ENCODE data around the gene USP15. TPM values are rescaled to one million over a fixed set of nuclear protein-coding genes. Genes with fewer than 3 reads are reported as not detected.

The USP15 gene
- total RNA-seq: 10 to 100 TPM; 70.8 to 99.4 (median 77.9) TPM

DNA sequence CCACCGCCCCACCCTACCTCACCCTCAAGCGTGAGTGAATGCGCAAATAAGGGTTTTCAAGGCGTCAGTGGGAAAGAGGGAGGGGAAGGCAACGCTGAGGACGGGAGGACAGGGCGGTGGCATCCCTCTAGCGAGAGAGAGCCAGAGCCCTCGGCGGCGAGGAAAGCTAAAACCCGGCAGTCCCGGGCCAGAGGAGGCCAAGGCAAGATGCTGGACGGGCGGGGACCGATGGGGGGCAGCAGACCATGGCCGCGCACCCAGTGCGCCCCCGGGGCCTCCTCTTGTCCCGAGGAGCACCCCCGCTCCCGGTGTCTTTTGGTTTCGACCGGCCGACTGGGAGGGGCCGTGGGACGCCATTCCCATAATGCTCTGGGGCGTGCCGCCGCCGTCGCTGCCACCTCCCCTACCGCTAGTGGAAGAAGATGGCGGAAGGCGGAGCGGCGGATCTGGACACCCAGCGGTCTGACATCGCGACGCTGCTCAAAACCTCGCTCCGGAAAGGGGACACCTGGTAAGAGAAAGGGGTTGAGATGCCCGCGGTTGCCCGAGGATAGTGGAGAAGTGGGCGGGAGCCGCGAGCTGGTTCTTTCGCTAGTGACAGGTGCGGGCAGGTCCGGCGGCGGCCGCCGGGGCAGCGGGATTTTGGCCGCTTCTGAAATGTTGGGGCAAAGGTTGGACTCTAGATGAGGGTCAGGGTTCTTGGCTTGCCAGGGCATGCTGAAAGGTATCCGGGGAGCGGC, at the start of gene USP15:
TSS of gene USP15 (plus strand) at position 412 of the 740 bp plus-strand sequence. CDS start at position 423, 11 bp downstream.
- peak; percentile 88 to 92 for DNase-seq (ENCODE audit: low spot score in 2 of 2)
- peaks cover 0 to 57% (median 28%) of the 10 kb centered on the region in 4 donors for H3K4me1 ChIP-seq
- WGBS, 2 donors: 0% methylated on average over 40 to 49 of the region's 61 CpGs
- no peaks in the 10 kb centered on the region for H3K9me3 ChIP-seq
- H3K27ac ChIP-seq: peak within 1 kb of the TSS; percentile 90 to 98 (median 95)
- H3K36me3 ChIP-seq: no peaks in the 10 kb centered on the region
- peak; percentile 76 to 78 for TF ChIP-seq POLR2A (IDR thresholded peaks at IDR 0.05)
- TF ChIP-seq EP300 (IDR thresholded peaks at IDR 0.05): peak; percentile 85 to 97
- peak; percentile 61 to 88 (median 76) for TF ChIP-seq CTCF (IDR thresholded peaks at IDR 0.05)
- peak within 1 kb of the TSS; percentile 74 to 99 (median 88) for H3K4me3 ChIP-seq
- no peaks in the 10 kb centered on the region for H3K27me3 ChIP-seq

- peak; percentile 47 to 77 (median 73) for TF ChIP-seq CTCF (IDR thresholded peaks at IDR 0.05)
- no peak for TF ChIP-seq EP300 (IDR thresholded peaks at IDR 0.05)
- TF ChIP-seq POLR2A (IDR thresholded peaks at IDR 0.05): no peak
- H3K27me3 ChIP-seq: no peaks in the 10 kb centered on the region
- H3K4me3 ChIP-seq: no peak overlapping the region
- no peak overlapping the region for H3K27ac ChIP-seq
- no peaks in the 10 kb centered on the region for H3K36me3 ChIP-seq
- peak in 1 of 2 donors; percentile 60 for DNase-seq (ENCODE audit: low spot score in 2 of 2)
- H3K4me1 ChIP-seq: peaks cover 0 to 11% (median 0%) of the 10 kb centered on the region in 4 donors
- H3K9me3 ChIP-seq: no peaks in the 10 kb centered on the region
- WGBS, 2 donors: 31% methylated on average over 7 of the region's 7 CpGs
These were observed 49.8 kb upstream of the USP15 start for GRCh38 chr12:62210422-62210821.

DNA sequence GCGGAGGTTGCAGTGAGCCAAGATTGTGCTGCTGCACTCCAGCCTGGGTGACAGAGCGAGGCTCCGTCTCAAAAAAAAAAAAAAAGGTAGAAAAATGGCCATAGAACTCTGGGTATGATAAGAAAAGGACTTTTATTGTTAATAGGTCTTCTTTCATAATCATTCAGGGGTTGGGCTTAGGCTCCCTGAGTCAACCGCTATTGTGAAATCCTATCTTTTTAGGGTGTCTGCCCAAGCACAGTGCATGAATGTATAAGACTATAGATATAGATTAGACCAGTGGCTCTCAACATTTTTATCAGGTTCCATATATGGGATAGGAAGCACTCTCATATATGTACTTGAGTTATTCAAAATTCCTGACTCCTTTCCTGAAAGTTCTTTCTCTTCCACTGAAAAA, 48.7 kb upstream of the USP15 start:
- WGBS, 2 donors: 85 to 92% methylated on average over 4 of the region's 4 CpGs
- Histone ChIP-seq H3K4me1 (peaks cover 0 to 11% (median 0%) of the 10 kb centered on the region in 4 donors), H3K36me3 (no peaks in the 10 kb centered on the region), H3K27me3 (no peaks in the 10 kb centered on the region), H3K27ac (no peak overlapping the region), H3K4me3 (no peak overlapping the region), H3K9me3 (no peaks in the 10 kb centered on the region)
- TF ChIP-seq EP300 (IDR thresholded peaks at IDR 0.05) (no peak), CTCF (IDR thresholded peaks at IDR 0.05) (no peak), POLR2A (IDR thresholded peaks at IDR 0.05) (no peak)
- no peak for DNase-seq (ENCODE audit: low spot score in 2 of 2)

GRCh38 chr12:62214846-62215245, 45.4 kb upstream of the USP15 start:
- H3K9me3 ChIP-seq: no peaks in the 10 kb centered on the region
- TF ChIP-seq POLR2A (IDR thresholded peaks at IDR 0.05): no peak
- no peak for TF ChIP-seq EP300 (IDR thresholded peaks at IDR 0.05)
- no peak for TF ChIP-seq CTCF (IDR thresholded peaks at IDR 0.05)
- peak overlapping the region in 2 of 4 donors; percentile 56 to 83 for H3K27ac ChIP-seq
- H3K27me3 ChIP-seq: no peaks in the 10 kb centered on the region
- no peak overlapping the region for H3K4me3 ChIP-seq
- H3K36me3 ChIP-seq: no peaks in the 10 kb centered on the region
- DNase-seq (ENCODE audit: low spot score in 2 of 2): no peak
- peaks cover 0 to 11% (median 0%) of the 10 kb centered on the region in 4 donors for H3K4me1 ChIP-seq

GRCh38 chr12:62215506-62215905, 44.7 kb upstream of the USP15 start:
- H3K27me3 ChIP-seq: no peaks in the 10 kb centered on the region
- no peaks in the 10 kb centered on the region for H3K9me3 ChIP-seq
- no peaks in the 10 kb centered on the region for H3K36me3 ChIP-seq
- peaks cover 0 to 9% (median 0%) of the 10 kb centered on the region in 4 donors for H3K4me1 ChIP-seq
- no peak for DNase-seq (ENCODE audit: low spot score in 2 of 2)
- H3K27ac ChIP-seq: peak overlapping the region in 2 of 4 donors; percentile 26 to 83
- no peak overlapping the region for H3K4me3 ChIP-seq
- 33 to 36% methylated on average over 2 of the region's 2 CpGs for WGBS, 2 donors
- TF ChIP-seq EP300 (IDR thresholded peaks at IDR 0.05) (peak in 1 of 2 donors; percentile 19), CTCF (IDR thresholded peaks at IDR 0.05) (no peak), POLR2A (IDR thresholded peaks at IDR 0.05) (no peak)

All from tibial nerve (tissue), 4 donors.